Thoracic aorta (tissue), 2 donors: ENCODE results near the gene RPSA. TPM values are rescaled to one million over a fixed set of nuclear protein-coding genes. Genes with fewer than 3 reads are reported as not detected.
"Not testable (repeated sequence)": the region's sequence is repeated elsewhere in the genome, so short reads cannot be mapped to it uniquely, and the experiment has no call there.

Experiments used
- ATAC-seq: fragments of 150-250 bp; one replicate; pipeline ENCODE4 v1.8.0; 2017; ENCODE audit warnings: low read depth; ENCODE audit not compliant: insufficient number of reproducible peaks, low FRiP score
- DNase-seq: peaks from one replicate; pipeline ENCODE4 v3.0.0-alpha.2; 2020; ENCODE audit warnings: low spot score
- H3K27ac ChIP-seq, 2 donors: fragments of 200-600 bp; sonication (generic); 1 replicate in 1 of 2; 2 replicates in 1 of 2; pipeline ENCODE4 v1.5.1; 2016; ENCODE audit warnings: mild to moderate bottlenecking in 2 of 2, moderate library complexity in 2 of 2
- H3K27me3 ChIP-seq: fragments of 200-600 bp; sonication (generic); replicated peaks from 2 replicates; pipeline ENCODE4 v1.6.0; 2016; ENCODE audit warnings: mild to moderate bottlenecking; ENCODE audit not compliant: insufficient read depth
- H3K36me3 ChIP-seq: fragments of 200-600 bp; sonication (generic); one replicate; pipeline ENCODE4 v1.5.1; 2016
- H3K4me1 ChIP-seq, 2 donors: fragments of 200-600 bp; sonication (generic); 1 replicate in 1 of 2; 2 replicates in 1 of 2; pipeline versions ENCODE4 v1.5.1 to v1.6.0; 2016; ENCODE audit warnings: low read depth in 2 of 2, mild to moderate bottlenecking in 1 of 2; ENCODE audit not compliant: control insufficient read depth in 1 of 2
- H3K4me3 ChIP-seq: fragments of 200-600 bp; sonication (generic); 2 replicates; pipeline ENCODE4 v1.5.1; 2016; ENCODE audit warnings: mild to moderate bottlenecking
- H3K9me3 ChIP-seq: fragments of 200-600 bp; sonication (generic); 2 replicates; pipeline ENCODE4 v1.5.1; 2016
- CTCF ChIP-seq: fragments of 200-600 bp; sonication (generic); IDR thresholded peaks from one replicate; pipeline ENCODE4 v1.5.1; 2019; ENCODE audit warnings: antibody characterized with exemption
- total RNA-seq, 2 donors: library from RNA; depleted of rRNA; stranded (reverse); fragments of >200 nt; gene quantifications; one replicate each; pipeline versions ENCODE4 v1.1.0 to v1.2.3, GENCODE V29; 2016

The RPSA gene
- total RNA-seq, 2 donors from 2014 or later: 429 to 480 TPM

- DNase-seq (no peak), ATAC-seq (no peak)
- no peak overlapping the region for H3K4me3 ChIP-seq
- H3K27me3 ChIP-seq: no peaks in the 10 kb centered on the region
- no peak for TF ChIP-seq CTCF
- H3K4me1 ChIP-seq: peaks cover 6 to 30% of the 10 kb centered on the region in 2 donors
- H3K9me3 ChIP-seq: no peaks in the 10 kb centered on the region
- no peak overlapping the region for H3K27ac ChIP-seq
- H3K36me3 ChIP-seq: peaks cover 47% of the 10 kb centered on the region
Measured at GRCh38 chr3:39412668-39413260, 6.2 kb downstream of the RPSA start.

DNA sequence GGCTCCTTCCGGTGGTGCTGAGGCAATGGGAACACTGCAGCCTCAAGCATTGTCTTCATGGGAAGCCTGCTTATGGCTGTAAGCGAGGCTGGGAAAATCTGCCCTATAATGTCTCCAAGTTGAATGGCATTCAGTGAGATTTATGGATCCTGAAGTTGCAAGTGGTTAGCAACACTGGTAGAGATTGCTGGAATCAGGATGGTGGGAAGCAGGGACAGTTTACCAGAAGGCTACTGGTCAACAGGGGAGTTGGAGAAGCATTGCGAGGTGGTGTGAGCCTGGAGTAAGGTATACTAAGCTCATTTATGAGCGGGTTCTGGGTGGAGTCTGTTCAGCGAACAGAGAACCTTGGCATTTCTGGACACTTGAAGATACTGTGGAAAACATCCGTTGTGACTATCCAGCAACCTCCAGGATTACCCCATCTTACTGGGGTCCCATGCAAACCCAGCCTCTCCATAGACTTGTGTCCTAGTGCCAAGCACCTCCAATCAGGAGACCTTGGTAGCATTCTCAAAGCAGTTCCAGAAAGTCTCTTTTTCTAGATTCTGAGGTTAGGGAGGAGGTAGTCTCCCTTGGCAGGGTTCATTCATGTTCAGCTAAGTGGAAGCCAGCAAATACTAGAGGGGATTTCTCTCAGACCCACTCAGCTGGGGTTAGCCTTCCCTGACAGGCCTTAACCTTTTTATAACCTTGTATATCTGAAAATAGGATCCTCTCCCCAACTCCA lies 7.3 kb downstream of the RPSA start:
- Histone ChIP-seq H3K36me3 (peaks cover 39% of the 10 kb centered on the region), H3K9me3 (no peaks in the 10 kb centered on the region), H3K27me3 (no peaks in the 10 kb centered on the region), H3K4me3 (no peak overlapping the region), H3K4me1 (peaks cover 0 to 21% of the 10 kb centered on the region in 2 donors), H3K27ac (no peak overlapping the region)
- ATAC-seq: no peak
- TF ChIP-seq CTCF: no peak
- DNase-seq: no peak

- DNase-seq (no peak), ATAC-seq (no peak)
- Histone ChIP-seq H3K27me3 (no peaks in the 10 kb centered on the region), H3K4me1 (peaks cover 0 to 17% of the 10 kb centered on the region in 2 donors), H3K4me3 (no peak overlapping the region), H3K9me3 (no peaks in the 10 kb centered on the region), H3K36me3 (peaks cover 37% of the 10 kb centered on the region), H3K27ac (no peak overlapping the region)
- no peak for TF ChIP-seq CTCF
Measured at GRCh38 chr3:39414421-39414907, 7.9 kb downstream of the RPSA start.

- not testable (repeated sequence) for H3K9me3 ChIP-seq
- peaks cover 30% of the 10 kb centered on the region for H3K36me3 ChIP-seq
Measured at GRCh38 chr3:39415302-39415701, 8.8 kb downstream of the RPSA start.

DNA sequence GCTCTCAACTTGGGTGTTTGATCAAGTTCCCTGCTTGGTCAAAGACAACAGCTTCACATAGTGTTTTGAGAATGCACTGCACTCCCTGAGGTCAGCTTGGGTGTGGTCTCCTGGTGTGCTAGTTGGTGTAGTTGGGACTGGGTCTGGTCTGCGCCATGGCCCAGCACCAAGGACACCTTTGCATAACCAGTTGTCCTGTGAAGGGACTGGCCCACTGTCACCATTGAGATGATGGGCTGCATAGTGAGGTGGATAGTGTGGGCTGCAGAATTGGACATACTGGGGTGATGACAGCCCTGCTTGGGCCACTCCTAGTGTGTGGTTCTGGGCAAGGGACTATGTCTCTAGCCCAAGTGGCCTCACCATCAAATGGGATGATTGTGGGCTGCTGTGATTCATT lies 9.5 kb downstream of the RPSA start:
- H3K4me1 ChIP-seq: peaks cover 0 to 2% of the 10 kb centered on the region in 2 donors
- H3K27ac ChIP-seq: no peak overlapping the region
- no peak overlapping the region for H3K4me3 ChIP-seq
- DNase-seq (no peak), ATAC-seq (no peak)
- no peak for TF ChIP-seq CTCF
- H3K9me3 ChIP-seq: no peaks in the 10 kb centered on the region
- peaks cover 28% of the 10 kb centered on the region for H3K36me3 ChIP-seq
- H3K27me3 ChIP-seq: no peaks in the 10 kb centered on the region

More at GRCh38 chr3:39415302-39415701, 8.8 kb downstream of the RPSA start:
- not testable (repeated sequence) for H3K27me3 ChIP-seq, ATAC-seq, H3K4me1 ChIP-seq, DNase-seq, H3K27ac ChIP-seq, H3K4me3 ChIP-seq

- not testable (repeated sequence) for H3K4me1 ChIP-seq, H3K27me3 ChIP-seq, H3K4me3 ChIP-seq, ATAC-seq, H3K9me3 ChIP-seq, H3K27ac ChIP-seq, DNase-seq
- H3K36me3 ChIP-seq: peaks cover 18% of the 10 kb centered on the region
Measured at GRCh38 chr3:39416998-39417397, 10.5 kb downstream of the RPSA start.

DNA sequence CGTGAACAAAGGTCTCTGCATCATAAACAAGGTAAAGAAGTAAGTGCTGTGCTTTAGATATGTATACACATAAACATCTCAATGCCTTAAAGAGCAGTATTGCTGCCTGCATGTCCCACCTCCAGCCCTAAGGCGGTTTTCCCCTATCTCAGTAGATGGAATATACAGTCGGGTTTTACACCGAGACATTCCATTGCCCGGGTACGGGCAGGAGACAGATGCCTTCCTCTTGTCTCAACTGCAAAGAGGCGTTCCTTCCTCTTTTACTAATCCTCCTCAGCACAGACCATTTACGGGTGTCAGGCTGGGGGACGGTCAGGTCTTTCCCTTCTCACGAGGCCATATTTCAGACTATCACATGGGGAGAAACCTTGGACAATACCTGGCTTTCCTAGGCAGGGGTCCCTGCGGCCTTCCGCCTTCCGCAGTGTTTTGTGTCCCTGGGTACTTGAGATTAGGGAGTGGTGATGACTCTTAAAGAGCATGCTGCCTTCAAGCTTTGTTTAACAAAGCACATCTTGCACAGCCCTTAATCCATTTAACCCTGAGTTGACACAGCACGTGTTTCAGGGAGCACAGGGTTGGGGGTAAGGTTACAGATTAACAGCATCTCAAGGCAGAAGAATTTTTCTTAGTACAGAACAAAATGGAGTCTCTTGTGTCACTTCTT lies 12.2 kb downstream of the RPSA start:
- not testable (repeated sequence) for H3K27me3 ChIP-seq, DNase-seq, H3K27ac ChIP-seq, H3K4me3 ChIP-seq, H3K36me3 ChIP-seq, H3K9me3 ChIP-seq, H3K4me1 ChIP-seq, ATAC-seq
